Fibroblast of skin of right quadriceps (primary cell): ENCODE results near the gene NPFFR1.
"Not testable (repeated sequence)": the region's sequence is repeated elsewhere in the genome, so short reads cannot be mapped to it uniquely, and the experiment has no call there.

ENCODE experiments used
- DNase-seq: peaks from one replicate; pipeline ENCODE4 v3.0.0-alpha.2; 2013

The NPFFR1 gene

GRCh38 chr10:70284542-70285475 lies 1.0 kb upstream of the NPFFR1 start:
- no peak for DNase-seq

DNA sequence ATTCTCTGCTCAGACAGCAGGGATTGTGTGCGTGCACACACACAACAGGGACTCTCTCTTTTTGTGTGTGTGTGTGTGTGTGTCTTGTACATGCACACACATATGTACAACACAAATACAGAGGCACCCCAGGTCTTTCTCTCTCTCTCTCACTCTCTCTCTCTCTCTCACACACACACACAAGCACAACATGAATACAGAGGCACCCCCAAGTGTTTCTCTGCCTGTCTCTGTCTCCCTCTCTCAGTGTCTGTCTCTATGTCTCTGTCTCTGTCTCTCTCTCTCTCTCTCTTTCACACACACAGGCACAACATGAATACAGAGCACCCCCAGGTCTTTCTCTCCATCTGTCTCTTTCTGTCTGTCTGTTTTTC lies 746 bp downstream of the NPFFR1 start:
- no peak for DNase-seq

DNA sequence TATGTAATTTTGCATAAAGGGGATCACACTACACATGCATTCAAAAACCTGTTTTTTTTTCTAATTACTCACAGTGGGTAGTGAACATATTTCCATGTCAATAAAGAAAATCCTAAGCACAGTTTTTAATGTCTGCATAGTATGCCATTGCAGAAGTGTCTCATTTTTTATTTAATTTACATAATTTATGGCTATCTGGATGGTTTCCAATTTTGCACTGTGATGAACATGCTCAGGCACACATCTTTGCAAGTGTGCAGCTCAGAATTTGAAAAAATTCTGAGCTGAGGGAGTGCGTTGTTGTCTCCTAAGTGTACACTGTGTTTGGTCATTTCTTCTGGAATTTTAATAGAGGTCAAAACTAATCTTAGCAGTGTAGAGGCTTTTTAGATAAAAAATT lies 2.2 kb downstream of the NPFFR1 start:
- DNase-seq: no peak

DNA sequence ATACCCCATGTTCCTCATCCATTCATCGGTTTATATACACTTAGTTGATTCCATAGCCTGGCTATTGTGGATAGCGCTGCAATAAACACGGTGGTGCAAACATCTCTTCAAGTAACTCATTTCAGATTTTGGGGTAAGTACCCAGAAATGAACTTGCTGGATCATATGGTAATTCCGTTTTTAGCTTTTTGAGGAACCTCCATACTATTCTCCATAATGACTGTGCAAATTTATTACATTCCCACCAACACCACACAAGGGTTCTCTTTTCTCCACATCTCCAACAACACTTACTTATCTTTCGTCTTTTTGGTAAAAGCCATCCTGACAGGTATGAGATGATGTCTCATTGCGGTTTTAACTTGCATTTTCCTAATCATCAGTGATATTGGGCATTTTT lies 3.7 kb downstream of the NPFFR1 start:
- no peak for DNase-seq

GRCh38 chr10:70277396-70278030 lies 6.3 kb downstream of the NPFFR1 start:
- no peak for DNase-seq

DNA sequence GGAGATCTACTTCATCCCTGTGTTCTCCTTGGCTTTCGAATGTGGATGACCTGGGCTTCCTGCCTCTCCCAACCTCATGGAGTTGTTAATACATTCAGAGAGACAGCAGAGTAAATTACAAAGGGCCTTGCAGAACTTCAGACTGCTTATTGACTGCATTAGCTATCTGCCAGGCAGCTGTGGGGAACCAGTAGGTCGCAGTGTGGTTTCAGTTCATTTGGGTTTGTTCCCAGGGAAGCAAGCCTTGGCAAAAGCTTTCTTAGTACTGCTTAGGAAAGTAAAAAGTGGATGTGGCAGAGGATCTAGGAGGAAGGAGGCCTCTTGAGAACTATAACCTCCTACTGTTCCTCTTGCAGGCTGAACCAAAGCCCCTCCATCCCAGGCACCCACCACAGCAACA lies 9.2 kb downstream of the NPFFR1 start:
- no peak for DNase-seq

DNA sequence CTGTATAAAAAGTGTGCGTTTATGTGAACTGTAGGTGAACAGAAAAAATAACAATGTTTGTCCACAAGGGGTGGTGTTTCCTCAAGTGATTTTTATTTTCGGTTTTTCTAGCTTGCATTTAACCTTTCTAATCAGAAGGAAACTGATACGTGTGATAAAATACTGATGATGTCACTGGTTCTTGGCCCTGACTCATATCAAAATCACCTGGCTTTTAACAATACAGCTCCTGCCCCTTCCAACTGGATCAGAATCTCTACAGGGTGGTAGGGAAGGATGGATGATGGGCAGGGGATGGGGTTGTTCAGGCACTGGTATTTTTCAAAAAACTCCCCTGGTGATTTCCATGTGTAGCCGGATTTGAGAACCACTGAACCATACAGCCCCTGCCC lies 10.9 kb downstream of the NPFFR1 start:
- DNase-seq: no peak

DNA sequence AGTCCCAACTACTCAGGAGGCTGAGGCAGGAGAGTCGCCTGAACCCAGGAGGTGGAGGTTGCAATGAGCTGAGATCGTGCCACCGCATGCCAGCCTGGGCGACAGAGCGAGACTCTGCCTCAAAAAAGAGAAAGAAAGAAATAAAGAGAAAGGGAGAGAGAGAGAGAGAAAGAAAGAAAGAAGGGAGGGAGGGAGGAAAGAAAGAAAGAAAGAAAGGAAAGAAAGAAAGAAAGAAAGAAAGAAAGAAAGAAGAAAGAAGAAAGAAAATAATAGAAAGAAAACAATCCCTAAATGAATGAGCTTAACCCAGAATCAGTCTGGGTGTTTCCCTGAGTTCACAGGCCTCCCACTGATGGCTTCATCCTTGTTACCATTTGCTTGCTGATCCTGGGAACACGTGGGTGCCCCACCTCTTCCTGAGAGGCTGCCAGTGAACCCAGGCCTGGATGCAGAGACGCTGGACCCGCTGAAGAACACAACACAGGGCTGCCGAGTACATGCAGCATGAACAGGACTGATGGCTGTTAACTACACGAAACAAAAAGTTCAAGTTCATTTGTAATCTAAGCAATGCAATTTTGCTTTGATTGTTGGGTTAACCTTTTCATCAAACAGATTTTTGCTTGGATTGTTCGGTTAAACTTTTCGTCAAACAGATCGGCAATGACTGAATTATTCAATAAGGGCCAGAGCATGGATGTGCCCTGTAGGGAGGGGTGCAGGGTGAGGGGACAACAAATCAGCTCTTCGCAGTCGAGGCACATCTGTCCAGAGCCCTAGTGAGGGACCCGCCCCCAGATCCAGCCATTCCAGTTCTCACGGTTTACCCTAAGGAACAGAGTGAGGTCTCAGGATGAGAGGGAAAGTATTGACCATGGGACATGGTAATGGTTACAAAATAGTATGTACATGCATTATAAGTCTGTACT lies 11.5 kb downstream of the NPFFR1 start:
- no peak for DNase-seq

GRCh38 chr10:70270952-70271351 lies 12.9 kb downstream of the NPFFR1 start:
- DNase-seq: no peak

DNA sequence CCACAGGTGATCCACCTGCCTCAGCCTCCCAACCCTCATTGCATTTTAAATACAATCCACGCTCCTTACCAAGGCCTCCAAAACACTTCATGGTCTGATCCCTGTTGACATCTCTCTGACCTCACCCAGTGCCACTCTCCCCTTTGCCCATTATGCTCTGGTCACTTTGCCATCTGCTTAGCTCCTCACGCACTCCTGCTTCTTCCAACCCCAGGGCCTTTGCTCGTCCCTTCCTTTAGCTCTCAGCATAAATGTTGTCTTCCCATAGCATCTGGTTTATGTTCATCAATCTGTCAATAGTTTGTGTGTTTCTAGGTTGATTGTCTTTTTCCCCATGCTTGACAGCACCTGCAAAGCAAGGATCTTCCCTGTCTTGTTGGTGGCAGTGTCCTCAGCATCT lies 14.1 kb downstream of the NPFFR1 start:
- DNase-seq: no peak

DNA sequence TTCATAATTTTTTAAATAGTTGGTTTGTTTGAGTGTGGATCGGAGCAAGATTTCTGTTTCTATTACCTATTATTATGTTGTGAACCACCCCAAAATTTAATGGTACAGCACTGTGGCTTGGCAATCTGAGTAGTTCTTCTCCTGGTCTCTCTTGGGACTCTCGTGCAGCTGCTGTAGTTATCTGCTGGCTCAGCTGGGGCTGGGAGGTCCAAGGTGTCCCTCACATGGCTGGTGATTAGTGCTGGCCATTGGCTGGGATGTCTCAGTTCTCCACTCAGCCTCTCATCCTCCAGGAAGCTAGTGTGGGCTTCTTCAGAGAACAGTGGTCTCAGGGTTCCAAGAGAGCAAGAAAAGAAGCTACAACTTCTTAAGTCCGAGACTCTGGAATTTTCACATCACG lies 15.4 kb downstream of the NPFFR1 start:
- DNase-seq: no peak

GRCh38 chr10:70267161-70267933 lies 16.5 kb downstream of the NPFFR1 start:
- DNase-seq: peak; percentile 95

GRCh38 chr10:70266701-70267100 lies 17.1 kb downstream of the NPFFR1 start:
- DNase-seq: no peak

DNA sequence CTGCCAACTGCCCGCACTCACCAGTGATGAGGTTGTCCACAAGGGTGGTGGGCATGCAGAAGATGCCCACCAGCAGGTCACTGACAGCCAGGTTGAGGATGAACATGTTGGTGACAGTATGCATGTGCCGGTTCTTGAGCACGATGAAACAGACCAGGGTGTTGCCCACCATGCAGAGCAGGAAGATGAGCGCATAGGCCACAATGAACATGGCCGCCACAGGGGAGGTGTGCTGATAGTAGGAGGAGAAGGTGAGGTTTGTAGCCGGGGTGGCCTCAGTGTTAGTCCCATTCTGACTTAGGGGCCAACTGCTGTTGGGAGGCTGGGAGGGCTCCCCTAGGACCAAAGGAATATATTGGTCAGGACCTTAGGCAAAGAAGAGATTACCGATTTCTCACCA lies 17.7 kb downstream of the NPFFR1 start:
- DNase-seq: no peak

DNA sequence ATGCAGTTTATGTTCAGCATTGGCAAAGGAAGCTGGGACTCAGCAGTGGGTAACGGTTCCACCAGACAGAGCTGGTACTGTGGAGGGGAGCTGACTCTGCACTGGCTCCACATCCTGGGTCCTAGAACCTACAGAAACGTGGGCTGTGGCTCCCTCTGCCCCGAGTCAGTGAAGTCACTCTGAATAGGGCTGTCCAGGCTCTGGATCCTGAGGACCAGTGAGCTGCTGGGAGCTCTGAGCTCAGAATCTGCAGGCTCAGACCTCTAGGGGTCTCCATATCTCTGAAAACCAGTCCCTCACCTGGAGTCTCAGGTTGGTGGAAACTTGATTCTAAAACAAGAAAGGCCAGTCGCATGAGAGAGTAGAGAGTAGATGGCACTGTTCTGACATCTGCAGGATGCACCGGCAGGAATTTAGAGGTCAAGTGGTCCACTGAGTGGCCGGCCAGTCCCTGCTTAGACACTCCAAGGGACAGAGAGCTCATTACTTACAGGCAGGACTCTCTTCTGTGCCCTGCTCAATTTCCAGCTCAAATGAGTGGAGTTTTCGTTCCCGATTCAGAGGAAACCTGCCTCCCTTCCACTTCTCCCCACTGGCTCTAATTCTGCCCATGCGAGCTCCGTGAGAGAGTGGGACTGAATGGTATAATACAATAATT lies 18.6 kb downstream of the NPFFR1 start:
- DNase-seq: no peak

GRCh38 chr10:70260734-70261133 lies 23.1 kb downstream of the NPFFR1 start:
- no peak for DNase-seq

DNA sequence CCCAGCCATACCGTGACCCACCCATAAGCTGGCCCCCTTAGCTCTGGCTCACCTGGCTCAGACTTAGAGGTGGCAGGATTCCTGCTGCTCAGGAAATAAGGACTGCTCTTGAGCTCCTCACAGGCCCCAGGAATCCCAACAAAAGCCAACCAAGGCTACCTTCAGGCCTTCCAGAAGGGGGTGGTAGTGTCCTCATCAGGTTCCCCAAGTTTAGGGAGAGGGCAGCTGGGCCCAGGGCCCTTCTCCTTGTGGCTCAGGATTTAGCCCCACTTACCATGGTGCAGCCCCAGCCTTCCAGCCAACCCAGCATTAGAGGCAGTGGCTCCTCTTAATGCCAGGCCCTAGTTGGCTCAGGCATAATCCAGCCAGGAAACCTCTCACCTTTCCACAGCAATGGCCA lies 23.5 kb downstream of the NPFFR1 start:
- DNase-seq: no peak

- no peak for DNase-seq
Observed at GRCh38 chr10:70258216-70258615, 25.6 kb downstream of the NPFFR1 start.

GRCh38 chr10:70257816-70258215 lies 26.0 kb downstream of the NPFFR1 start:
- DNase-seq: not testable (repeated sequence)

GRCh38 chr10:70256463-70256862 lies 27.3 kb downstream of the NPFFR1 start:
- DNase-seq: no peak

- peak; percentile 10 for DNase-seq
Observed at GRCh38 chr10:70255329-70256299, 28.2 kb downstream of the NPFFR1 start.
